CD4-positive, alpha-beta T cell treated with Interleukin-21 for 1 hour (primary cell): ENCODE data around the gene CAPN14.

Experiments used
- DNase-seq: peaks from one replicate; pipeline ENCODE4 v3.0.0-alpha.2; 2020

CAPN14 gene

GRCh38 chr2:31138037-31138962, 79.0 kb downstream of the CAPN14 start, which contains the start of gene GALNT14:
GALNT14 (minus strand) TSS chr2:31138440; CDS start chr2:31138086, 354 bp downstream.
- DNase-seq, result no peak

GRCh38 chr2:31137211-31138036, 79.9 kb downstream of the CAPN14 start:
- no peak for DNase-seq

GRCh38 chr2:31136732-31137131, 80.6 kb downstream of the CAPN14 start:
- DNase-seq, result no peak

- DNase-seq, result no peak
Measured at GRCh38 chr2:31136000-31136399, 81.3 kb downstream of the CAPN14 start.

GRCh38 chr2:31134480-31134879, 82.8 kb downstream of the CAPN14 start:
- no peak for DNase-seq

GRCh38 chr2:31132786-31133185, 84.5 kb downstream of the CAPN14 start:
- no peak for DNase-seq

- DNase-seq, result no peak
Measured at GRCh38 chr2:31131871-31132270, 85.4 kb downstream of the CAPN14 start.

- DNase-seq, result no peak
Measured at GRCh38 chr2:31129375-31130171, 87.7 kb downstream of the CAPN14 start.

GRCh38 chr2:31127931-31128330, 89.4 kb downstream of the CAPN14 start:
- no peak for DNase-seq

GRCh38 chr2:31125918-31126695, 91.2 kb downstream of the CAPN14 start:
- no peak for DNase-seq

GRCh38 chr2:31124904-31125303, 92.4 kb downstream of the CAPN14 start:
- DNase-seq, result no peak
